Right cardiac atrium (tissue), 5 donors: ENCODE data around the gene MGST1. TPM values are rescaled to one million over a fixed set of nuclear protein-coding genes. Genes with fewer than 3 reads are reported as not detected.
"Not testable (repeated sequence)": the region's sequence is repeated elsewhere in the genome, so short reads cannot be mapped to it uniquely, and the experiment has no call there.

Experiments used
- ATAC-seq, 2 donors: fragments of 200-7000 bp; cut with Tn5 transposase; one replicate each; pipeline versions ENCODE4 v1.8.0 to v1.9.1; 2020; ENCODE audit warnings: moderate library complexity in 2 of 2, mild to moderate bottlenecking in 1 of 2
- DNase-seq, 3 donors: peaks; one replicate each; pipeline ENCODE4 v3.0.0-alpha.2; 2020
- H3K27ac ChIP-seq: one replicate; pipeline ENCODE4 v1.5.1; 2013; ENCODE audit warnings: mild to moderate bottlenecking, low read length, control low read depth, moderate library complexity
- H3K27me3 ChIP-seq: one replicate; pipeline ENCODE4 v1.6.1; 2013; ENCODE audit not compliant: control insufficient read depth, insufficient read depth
- H3K4me1 ChIP-seq: one replicate; pipeline ENCODE4 v1.6.1; 2013; ENCODE audit warnings: low read length; ENCODE audit not compliant: control insufficient read depth, insufficient read depth
- H3K4me3 ChIP-seq: one replicate; pipeline ENCODE4 v1.5.1; 2013; ENCODE audit warnings: low read length, control low read depth
- H3K9me3 ChIP-seq: one replicate; pipeline ENCODE4 v1.6.1; 2013; ENCODE audit warnings: low read length; ENCODE audit not compliant: control insufficient read depth
- WGBS: extraction: QIAGEN DNeasy Blood & Tissue Kit; methylation state at CpG from one replicate; pipeline ENCODE4 v1.1.7; 2013; 5-methylcytosine and 5-hydroxymethylcytosine counted together
- intact Hi-C, 4 donors: fragments of 100-400 bp; cut with DNase I; formaldehyde crosslinking; loops; one replicate each; pipeline versions ENCODE4 v1.11.0 to v1.14.0; 2022 to 2023
- polyA plus RNA-seq: library from polyadenylated mRNA; stranded (reverse); fragments of 200-250 nt; gene quantifications from one replicate; pipeline ENCODE4 v1.2.3, GENCODE V29; 2013
- total RNA-seq, 4 donors: library from RNA; stranded (reverse); fragmentation: NEBNext Ultra II Directional; extraction: Animal tissue kit (Norgen Biotek cat#: 25700); gene quantifications; one replicate each; pipeline ENCODE4 v1.2.1, GENCODE V29; 2021
- donor health status: healthy with polysubstance abuse.
- donor health status: DM: no; HTN: yes; CAD: no.
- donor health status: DM: no; HTN: no; CAD: no.
- donor health status: DM: no; HTN: yes; CAD: no; lungs with severe emphysema.
- donor health status: DM: yes; HTN: yes; CAD: no.

The MGST1 gene
- total and polyA plus RNA-seq, 5 donors, result 19.9 to 149 (median 77.7) TPM

GRCh38 chr12:16385782-16386646 lies 38.6 kb downstream of the MGST1 start:
- H3K9me3 ChIP-seq, result no peaks in the 10 kb centered on the region
- no peak overlapping the region for H3K4me3 ChIP-seq
- 36% methylated on average over 13 of the region's 13 CpGs for WGBS
- no peak overlapping the region for H3K27ac ChIP-seq
- H3K4me1 ChIP-seq, result no peaks in the 10 kb centered on the region
- ATAC-seq (peak; percentile 74 to 90), DNase-seq (peak in 1 of 3 donors; percentile 22)
- intact Hi-C loops, result no loop called here
- no peaks in the 10 kb centered on the region for H3K27me3 ChIP-seq

DNA sequence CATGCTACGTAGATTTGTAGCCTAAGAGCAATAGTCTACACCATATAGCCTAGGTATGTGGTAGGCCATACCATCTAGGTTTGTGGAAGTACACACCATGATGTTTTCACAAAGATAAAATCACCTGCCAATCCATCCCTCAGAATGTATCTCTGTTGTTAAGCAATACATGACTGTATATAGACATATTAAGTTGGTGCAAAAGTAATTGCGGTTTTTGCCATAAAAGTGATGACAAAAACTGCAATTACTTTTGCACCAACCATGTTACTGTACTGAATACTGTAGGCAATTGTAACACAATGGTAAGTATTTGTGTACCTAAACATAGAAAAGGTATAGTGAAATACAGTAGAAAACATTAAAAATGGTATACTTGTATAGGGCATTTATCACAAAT lies 40.5 kb downstream of the MGST1 start:
- Histone ChIP-seq H3K27me3 (no peaks in the 10 kb centered on the region), H3K4me1 (no peaks in the 10 kb centered on the region), H3K9me3 (no peaks in the 10 kb centered on the region), H3K4me3 (no peak overlapping the region), H3K27ac (no peak overlapping the region)
- WGBS, result 75% methylated on average over 2 of the region's 2 CpGs
- DNase-seq (no peak), ATAC-seq (no peak)
- intact Hi-C loops, result no loop called here

DNA sequence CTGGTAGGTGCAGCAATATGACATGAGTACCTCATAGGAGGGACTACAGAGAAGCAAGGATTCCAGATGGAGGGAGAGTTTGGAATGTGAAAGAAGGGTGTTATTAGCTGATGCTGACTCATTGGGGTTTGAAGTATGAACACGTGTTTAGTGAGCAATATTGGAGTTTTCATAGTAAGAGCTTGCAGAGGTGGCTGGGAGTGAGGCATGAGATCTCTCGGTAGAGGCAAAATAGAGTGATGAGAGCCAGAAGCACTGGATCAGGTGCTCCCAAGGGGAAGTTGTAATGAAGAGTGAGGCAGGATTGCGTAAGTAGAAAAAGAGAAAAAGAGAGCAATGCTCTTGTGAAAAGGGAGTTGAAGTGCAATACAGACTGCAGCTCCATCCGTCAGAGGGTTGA lies 42.1 kb downstream of the MGST1 start:
- 66% methylated on average over 4 of the region's 4 CpGs for WGBS
- no peak for ATAC-seq
- intact Hi-C loops, result no loop called here

DNA sequence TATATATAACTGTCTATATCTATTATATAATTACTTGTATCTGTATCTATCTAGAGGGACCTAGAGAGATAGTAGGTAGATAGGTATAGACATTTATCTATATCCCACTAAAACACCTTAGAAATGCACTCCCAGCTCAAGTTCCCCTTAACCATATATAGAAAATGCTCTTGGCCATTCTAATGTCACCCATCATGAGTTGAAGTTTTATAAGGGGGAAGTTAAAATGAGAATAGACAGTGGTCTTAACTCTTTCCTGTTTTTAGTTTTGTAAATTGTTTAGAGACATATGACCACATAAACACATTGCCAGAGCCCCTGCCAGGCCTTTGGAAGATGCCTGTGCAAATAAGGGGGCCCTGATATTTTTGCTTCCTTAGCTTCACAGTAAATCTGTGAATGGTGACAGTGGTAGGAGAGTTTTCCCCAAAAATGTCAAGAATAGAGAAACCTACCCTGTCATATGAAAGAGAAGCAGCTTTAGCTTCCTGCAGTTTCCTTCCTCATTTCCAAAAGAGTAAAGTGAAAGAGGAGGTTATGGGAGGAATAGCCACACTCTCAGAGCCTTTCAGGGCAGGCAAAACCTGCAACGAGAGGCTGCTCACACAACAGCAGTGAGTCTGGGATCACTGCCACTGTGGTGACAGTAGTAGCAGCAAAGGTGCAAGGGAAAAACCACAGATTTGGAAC lies 45.5 kb downstream of the MGST1 start:
- H3K4me3 ChIP-seq, result no peak overlapping the region
- no peak for DNase-seq
- 77% methylated on average over 1 of the region's 1 CpG for WGBS
- H3K9me3 ChIP-seq, result no peaks in the 10 kb centered on the region
- no peak overlapping the region for H3K27ac ChIP-seq
- no peak for ATAC-seq
- no peaks in the 10 kb centered on the region for H3K27me3 ChIP-seq
- intact Hi-C loops, result no loop called here
- no peaks in the 10 kb centered on the region for H3K4me1 ChIP-seq

More for the DNA sequence above, 42.1 kb downstream of the MGST1 start:
- Histone ChIP-seq H3K4me1 (no peaks in the 10 kb centered on the region), H3K27me3 (no peaks in the 10 kb centered on the region), H3K9me3 (no peaks in the 10 kb centered on the region), H3K4me3 (no peak overlapping the region), H3K27ac (no peak overlapping the region)
- DNase-seq, result no peak

DNA sequence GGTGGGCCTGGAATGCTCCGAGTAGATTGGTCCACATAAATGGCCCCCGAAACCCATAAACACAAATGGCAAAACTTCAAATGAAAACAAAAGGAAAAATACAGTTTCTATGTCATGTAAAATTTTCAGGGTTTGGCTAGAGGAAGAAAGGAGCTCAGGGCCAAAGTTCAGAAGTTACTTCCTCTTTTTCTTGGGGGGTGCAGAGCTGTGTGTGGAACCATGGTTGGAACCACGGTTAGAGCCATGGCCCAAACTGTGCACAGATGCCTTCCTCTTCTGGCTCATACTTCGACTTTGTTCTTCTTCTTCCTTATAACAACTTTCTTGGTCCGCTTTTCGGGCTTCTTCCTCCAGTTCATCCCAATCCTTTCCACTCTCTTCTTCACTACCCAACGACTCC lies 51.7 kb downstream of the MGST1 start:
- no peak for ATAC-seq
- DNase-seq, result peak in 1 of 3 donors; percentile 24
- 84% methylated on average over 7 of the region's 7 CpGs for WGBS
- H3K27me3 ChIP-seq, result no peaks in the 10 kb centered on the region
- H3K27ac ChIP-seq, result no peak overlapping the region
- H3K4me1 ChIP-seq, result no peaks in the 10 kb centered on the region
- intact Hi-C loops, result no loop called here
- no peaks in the 10 kb centered on the region for H3K9me3 ChIP-seq
- no peak overlapping the region for H3K4me3 ChIP-seq

GRCh38 chr12:16401835-16402234 lies 54.4 kb downstream of the MGST1 start:
- H3K9me3 ChIP-seq, DNase-seq, H3K4me1 ChIP-seq, intact Hi-C loops, H3K27me3 ChIP-seq, ATAC-seq, H3K27ac ChIP-seq, H3K4me3 ChIP-seq: not testable (repeated sequence)
- WGBS, result 46% methylated on average over 1 of the region's 1 CpG

GRCh38 chr12:16407346-16407745 lies 59.9 kb downstream of the MGST1 start:
- DNase-seq, result no peak
- Histone ChIP-seq H3K9me3 (no peaks in the 10 kb centered on the region), H3K27me3 (no peaks in the 10 kb centered on the region), H3K4me1 (no peaks in the 10 kb centered on the region), H3K4me3 (no peak overlapping the region), H3K27ac (no peak overlapping the region)
- intact Hi-C loops, result no loop called here
- WGBS, result 93% methylated on average over 1 of the region's 1 CpG
- ATAC-seq, result no peak

Other genes with a start within 250 kb of the MGST1 start
- not detected for gene SLC15A5, start 70.0 kb upstream of the MGST1 start, total RNA-seq
- gene SLC15A5, start 70.0 kb upstream of the MGST1 start, polyA plus RNA-seq, result not detected